Ammon's horn (tissue), 1 donor: ENCODE data around the gene OAF.

Experiments used
- DNase-seq: peaks from one replicate; pipeline ENCODE4 v3.0.0-alpha.2; 2016; ENCODE audit warnings: low spot score

OAF gene

GRCh38 chr11:120210626-120211521, at the start of gene OAF:
TSS of gene OAF (plus strand) at chr11:120211032. CDS start at chr11:120211280, 248 bp downstream.
- peak; percentile 76 for DNase-seq

DNA sequence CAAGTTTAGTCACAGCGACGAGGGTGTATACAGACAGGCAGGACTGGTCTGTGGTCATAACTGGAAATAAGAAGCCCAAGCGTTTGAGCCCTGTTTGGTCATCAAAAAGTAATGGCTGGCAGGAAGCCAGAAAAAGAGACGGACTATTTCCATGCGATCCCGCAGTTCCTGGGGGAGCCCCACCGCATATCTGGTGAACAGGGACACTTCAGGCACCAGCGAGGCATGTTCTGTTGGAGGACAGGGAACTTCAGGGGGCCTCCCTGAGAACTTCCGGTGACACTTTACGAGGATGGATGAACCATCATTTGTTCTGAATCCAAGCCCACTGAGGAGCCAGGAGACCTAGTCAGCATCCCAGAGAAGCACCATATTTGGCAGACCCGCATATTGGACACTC, 43.2 kb upstream of the OAF start:
- no peak for DNase-seq

DNA sequence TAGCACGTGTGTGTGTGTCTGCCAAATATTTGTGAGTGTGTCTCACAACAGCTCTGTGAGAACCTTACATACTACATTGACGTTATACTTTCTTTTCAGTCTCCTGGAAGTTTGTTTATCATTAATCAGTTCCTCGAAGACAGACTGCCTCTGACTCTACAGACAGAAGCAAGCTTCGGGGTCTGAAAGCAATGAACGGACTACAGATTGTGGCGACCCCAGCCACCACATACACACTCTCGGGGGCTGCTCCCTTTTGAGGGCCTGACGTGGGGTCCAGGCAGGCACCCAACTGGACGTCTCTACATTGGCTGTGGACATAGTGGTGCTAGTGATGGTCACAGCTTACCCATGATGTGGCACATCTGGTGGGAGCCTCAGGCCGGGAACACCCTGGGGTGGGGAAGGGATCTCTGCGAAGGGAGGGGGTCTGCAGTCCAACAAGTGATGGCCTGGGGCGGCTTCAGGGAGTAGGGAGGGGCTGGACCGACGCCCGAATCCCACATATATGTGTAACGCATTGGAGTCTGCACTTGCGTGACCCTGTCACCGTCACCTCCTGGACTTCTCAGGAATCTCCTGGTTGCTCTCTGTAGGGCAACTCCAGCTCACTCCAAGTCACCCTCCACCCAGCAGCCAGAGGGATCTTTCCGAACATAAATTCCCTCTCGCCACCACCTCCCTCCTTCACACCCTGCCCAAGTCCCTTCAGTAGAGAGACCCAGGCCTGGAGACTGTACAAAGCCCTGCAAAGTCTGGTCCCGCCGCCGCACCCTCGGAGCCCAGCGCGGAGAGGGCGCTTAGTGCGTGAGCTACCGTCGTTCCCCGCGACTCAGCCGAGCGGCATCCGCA, 42.5 kb upstream of the OAF start:
- DNase-seq: no peak

- DNase-seq: peak; percentile 74
Measured at GRCh38 chr11:120168960-120169681, 41.7 kb upstream of the OAF start.

- peak; percentile 16 for DNase-seq
Measured at GRCh38 chr11:120169981-120170698, 40.7 kb upstream of the OAF start.

- DNase-seq: no peak
Measured at GRCh38 chr11:120170741-120171261, 40.0 kb upstream of the OAF start.

DNA sequence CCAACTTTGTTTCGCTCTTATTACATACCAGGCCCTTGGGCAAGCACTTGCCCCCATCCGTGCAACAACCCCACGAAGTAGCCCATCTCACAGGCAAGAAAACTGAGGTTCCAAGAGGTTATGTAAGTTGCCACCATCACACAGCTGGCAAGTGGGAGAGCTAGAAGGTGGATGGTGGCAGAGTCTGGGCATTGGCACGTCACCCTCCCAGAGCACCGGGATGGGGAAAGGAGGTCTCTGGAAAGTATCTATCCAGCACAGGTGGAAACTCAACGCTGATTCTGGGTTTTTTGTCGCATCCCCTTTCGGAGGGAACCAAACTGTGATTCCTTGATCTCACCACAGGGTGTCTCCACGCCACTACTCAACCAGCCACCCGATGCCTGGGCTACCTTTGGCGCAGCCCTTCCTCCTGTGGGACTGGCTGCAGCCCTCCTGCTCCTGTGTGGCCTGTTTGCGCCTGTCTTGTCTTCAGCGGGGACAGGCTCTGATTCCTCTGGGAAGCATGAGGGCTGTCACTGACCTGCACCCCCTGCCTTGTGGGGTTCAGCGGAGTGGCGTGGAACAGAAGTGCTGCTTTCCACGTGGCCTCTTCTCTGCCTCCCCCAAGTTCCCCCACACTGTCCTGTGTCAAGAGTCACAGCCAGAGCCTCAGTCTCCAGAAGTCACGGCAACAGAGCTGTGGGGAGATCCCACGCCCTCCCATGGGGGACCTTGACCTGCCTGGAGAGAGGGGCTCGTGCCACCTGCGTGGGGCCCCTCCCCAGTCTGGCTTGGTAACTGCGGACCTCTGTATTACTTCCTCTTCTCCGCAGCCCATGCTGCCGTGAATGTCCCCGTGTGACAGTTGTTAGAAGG, 38.5 kb upstream of the OAF start:
- DNase-seq: peak; percentile 83

DNA sequence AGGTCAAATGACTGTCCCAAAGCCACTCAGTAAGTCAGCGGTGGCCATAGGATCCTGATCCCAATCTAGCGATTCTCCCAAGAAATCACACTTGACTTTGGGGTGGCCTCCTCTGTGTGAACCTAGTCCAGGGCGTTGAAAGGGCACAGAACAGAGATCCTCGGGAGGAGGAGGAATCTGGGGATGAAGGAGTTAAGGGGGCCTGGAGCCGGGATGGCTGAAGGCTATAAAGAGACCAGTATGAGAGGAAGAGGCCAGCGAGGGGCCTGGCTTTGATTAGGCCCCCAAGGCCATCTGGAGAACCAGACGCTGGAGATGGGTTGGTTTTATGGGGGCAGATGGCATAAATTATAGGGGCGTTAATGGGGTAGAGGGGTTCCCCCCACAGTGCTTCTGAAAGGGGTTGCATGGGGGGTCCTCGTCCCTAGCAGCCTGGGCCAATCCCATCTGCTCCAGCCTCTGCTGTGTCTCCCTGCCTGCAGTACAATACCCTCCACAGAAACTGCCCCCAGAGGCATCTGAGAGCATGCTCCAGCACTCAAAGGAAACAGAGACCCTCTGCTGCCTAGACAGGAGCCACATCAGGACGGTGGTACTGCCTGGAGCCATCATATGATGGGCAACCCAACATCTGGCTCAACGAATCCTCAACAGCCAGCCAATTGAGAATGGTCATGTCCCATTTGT, 37.7 kb upstream of the OAF start:
- no peak for DNase-seq

GRCh38 chr11:120173807-120174206, 37.0 kb upstream of the OAF start:
- no peak for DNase-seq

- no peak for DNase-seq
Measured at GRCh38 chr11:120174866-120175265, 36.0 kb upstream of the OAF start.

DNA sequence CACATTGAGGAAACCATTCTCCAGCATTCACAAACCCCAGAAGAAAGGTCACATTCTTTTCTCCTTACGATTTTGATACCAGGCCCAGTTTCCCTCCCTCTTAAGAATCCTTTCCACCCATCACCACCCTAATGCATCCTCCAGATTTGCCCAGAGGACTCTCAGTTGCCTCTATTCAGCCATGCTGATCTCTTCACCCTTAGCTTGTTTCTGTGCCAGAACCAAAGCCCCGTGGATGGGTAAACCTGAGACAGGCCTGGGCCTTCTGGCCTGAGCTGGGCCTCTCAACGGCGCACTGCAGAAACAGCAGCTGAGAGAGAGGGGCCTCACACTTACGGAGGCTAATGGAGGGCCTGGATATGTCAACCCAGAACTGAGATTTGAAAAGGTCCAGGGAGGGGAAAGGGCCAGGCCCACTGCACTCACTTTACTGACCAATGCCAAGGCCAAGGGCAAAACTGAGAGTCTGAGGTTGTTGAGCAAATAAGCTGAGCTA, 32.2 kb upstream of the OAF start:
- no peak for DNase-seq

DNA sequence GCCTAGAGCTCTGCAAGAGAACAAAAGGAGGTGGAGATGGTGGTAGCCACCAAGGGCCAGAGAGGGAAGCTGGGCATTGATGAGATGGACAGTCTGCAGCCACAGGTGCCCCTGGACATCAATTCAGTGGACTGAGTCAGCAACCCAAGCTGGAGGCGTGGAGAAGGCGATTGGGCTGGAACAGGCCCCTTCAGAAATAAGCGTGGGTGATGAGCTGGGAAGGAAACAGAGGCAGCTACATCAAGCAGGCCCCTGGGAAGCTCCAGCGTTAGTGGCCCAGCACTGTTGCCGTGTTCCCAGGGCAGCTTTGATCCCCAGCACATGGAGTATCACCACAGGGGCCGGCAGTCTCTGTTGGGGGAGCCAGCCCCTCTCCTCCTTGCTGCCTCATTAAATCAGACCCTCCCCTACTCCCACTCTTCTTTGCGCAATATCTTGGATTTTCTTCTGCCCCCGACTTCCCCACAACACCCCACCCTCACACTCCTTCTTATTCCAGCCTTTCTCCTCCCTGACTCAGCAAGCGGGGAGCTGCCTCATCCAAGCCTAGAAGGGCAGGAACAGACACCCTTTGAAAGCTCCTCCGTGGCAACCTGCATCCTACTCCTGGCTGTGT, 31.7 kb upstream of the OAF start:
- DNase-seq: no peak

GRCh38 chr11:120180063-120180462, 30.8 kb upstream of the OAF start:
- DNase-seq: peak; percentile 1

DNA sequence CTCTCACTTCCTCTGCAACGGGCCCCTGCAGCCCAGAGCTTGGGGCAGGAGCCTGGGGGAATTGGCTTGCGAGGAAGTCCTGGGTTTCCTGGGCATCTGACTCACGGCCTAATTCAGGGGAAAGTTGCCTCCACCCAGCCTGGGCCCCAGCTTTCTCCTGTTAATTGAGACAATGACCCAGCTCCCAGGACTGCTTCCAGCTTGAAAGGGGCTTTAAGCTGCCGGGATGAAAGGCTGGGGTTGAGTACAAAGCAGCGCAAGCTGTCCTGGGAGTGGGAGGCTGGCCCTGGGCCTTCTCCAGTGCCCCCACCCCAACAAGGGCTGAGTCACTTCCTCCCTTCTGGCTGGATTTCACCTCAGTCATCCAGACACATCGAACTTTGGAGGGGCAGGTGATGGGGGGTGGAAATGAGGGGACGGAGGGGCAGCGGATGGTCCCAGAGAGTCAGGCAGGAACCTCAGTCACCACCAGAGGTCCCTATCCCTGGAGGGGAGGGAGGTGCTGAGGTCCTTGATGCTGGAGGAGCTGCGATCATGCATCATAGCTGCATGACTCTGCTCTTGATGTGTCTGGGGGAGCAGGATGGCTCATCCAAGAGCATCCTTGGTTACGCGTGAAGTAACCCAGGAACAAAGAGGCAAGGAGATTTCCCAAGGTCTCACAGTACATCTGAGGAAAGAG, 30.1 kb upstream of the OAF start:
- DNase-seq: peak; percentile 69

GRCh38 chr11:120181376-120181975, 29.4 kb upstream of the OAF start:
- no peak for DNase-seq

DNA sequence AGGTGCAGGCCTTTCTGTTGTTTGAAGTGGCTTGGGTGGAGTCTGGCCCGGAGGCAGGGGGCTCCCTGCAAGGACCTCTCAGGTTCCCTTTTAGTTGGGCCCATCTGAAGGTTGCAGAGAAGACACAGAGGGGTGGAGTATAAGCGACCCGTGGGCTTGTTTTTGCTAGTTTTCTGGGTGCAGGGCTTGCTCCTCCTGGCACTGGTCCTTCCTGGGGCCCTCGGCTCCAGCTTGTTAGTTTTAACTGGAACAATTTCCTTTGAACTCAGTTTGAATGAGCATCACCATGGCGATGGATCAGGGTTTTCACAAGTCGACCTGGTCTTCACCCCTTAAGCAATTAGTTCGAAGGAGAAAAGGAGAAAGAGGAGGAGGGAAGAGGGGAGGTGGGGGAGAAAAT, 28.5 kb upstream of the OAF start:
- no peak for DNase-seq

- no peak for DNase-seq
Measured at GRCh38 chr11:120182790-120183491, 27.9 kb upstream of the OAF start.
